Measurements from ENCODE around the gene GGT1.

- TF ChIP-seq CTCF (IDR thresholded peaks at IDR 0.05): no peak
- TF ChIP-seq POLR2A (IDR thresholded peaks at IDR 0.05): no peak
These were observed 3.5 kb upstream of the GGT1 start for GRCh38 chr22:24599514-24599913.
